Measurements from ENCODE around the gene SESN1. TPM values are rescaled to one million over a fixed set of nuclear protein-coding genes. Genes with fewer than 3 reads are reported as not detected.

SESN1 gene
- total RNA-seq, 1 donor from 2014 or later: 49.0 TPM

DNA sequence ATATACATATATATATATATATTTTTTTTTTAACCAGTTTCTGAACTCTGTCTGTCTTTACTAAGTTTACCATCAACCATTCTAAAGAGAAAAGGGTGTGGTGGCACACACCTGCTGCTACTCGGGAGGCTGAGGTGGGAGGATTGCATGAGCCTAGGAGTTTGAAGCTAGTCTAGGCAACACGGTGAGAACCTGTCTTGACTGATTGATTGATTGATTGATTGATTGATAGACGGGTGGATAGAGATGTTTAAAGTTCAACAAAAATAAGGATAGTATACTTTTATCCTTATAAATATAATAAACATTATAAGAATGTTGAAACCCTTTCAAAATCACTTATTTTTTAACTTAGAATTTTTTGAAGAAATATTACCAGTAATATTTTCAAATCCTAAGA lies 30.9 kb upstream of the SESN1 start:
- Histone ChIP-seq H3K4me1 (peaks cover 0 to 3% of the 10 kb centered on the region in 2 donors), H3K9me3 (no peaks in the 10 kb centered on the region), H3K27ac (no peak overlapping the region), H3K4me3 (no peak overlapping the region), H3K36me3 (peaks cover 0 to 10% of the 10 kb centered on the region in 2 donors), H3K27me3 (no peaks in the 10 kb centered on the region)
- intact Hi-C loops (cut with DNase I): no loop called here
- TF ChIP-seq, protein P1, sequence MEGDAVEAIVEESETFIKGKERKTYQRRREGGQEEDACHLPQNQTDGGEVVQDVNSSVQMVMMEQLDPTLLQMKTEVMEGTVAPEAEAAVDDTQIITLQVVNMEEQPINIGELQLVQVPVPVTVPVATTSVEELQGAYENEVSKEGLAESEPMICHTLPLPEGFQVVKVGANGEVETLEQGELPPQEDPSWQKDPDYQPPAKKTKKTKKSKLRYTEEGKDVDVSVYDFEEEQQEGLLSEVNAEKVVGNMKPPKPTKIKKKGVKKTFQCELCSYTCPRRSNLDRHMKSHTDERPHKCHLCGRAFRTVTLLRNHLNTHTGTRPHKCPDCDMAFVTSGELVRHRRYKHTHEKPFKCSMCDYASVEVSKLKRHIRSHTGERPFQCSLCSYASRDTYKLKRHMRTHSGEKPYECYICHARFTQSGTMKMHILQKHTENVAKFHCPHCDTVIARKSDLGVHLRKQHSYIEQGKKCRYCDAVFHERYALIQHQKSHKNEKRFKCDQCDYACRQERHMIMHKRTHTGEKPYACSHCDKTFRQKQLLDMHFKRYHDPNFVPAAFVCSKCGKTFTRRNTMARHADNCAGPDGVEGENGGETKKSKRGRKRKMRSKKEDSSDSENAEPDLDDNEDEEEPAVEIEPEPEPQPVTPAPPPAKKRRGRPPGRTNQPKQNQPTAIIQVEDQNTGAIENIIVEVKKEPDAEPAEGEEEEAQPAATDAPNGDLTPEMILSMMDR (IDR thresholded peaks at IDR 0.05): no peak
- DNase-seq (ENCODE audit: low spot score in 2 of 2): no peak

DNA sequence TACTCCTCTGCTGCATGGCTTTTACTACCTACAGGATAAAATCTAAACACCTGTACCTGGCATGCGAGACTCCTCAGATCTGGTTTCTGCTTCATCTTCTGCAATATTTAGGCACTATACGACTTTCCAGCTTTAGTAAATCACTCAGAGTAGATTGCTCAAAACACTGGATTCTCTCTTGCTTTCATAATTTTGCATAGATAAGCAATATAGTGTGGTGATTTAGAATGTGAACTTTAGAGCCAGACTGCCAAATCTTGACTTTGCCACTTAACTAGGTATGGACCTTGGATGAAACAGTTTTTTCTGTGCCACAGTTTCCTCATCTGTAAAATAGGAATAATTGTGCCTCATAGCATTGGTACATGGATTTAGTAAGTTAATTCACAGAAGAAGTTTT lies 29.6 kb upstream of the SESN1 start:
- H3K27me3 ChIP-seq: no peaks in the 10 kb centered on the region
- no peaks in the 10 kb centered on the region for H3K9me3 ChIP-seq
- no peak for DNase-seq (ENCODE audit: low spot score in 2 of 2)
- peaks cover 0 to 3% of the 10 kb centered on the region in 2 donors for H3K36me3 ChIP-seq
- H3K4me1 ChIP-seq: peaks cover 0 to 3% of the 10 kb centered on the region in 2 donors
- H3K27ac ChIP-seq: no peak overlapping the region
- no peak overlapping the region for H3K4me3 ChIP-seq
- intact Hi-C loops (cut with DNase I): no loop called here
- TF ChIP-seq, protein P1 (IDR thresholded peaks at IDR 0.05): no peak

DNA sequence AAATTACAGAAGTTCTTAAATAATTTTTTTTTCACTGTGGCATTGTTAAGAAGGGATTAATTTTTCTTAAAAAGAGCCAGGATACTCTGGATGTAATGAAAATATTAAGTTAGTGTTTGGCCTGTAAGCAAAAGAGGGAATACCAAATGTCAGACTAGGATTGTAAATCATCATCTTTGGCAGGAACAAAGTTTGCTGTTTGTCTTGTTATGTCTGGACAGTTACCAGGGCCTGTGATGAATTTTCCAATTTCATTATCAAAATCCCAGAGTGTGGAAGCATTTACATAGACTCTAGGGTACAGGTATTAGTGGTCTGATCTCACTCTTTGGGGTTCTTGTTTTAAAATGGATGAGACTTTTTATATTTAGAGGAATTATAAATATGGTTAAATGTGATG lies 26.8 kb upstream of the SESN1 start:
- H3K4me1 ChIP-seq: peaks cover 0 to 3% of the 10 kb centered on the region in 2 donors
- no peaks in the 10 kb centered on the region for H3K9me3 ChIP-seq
- DNase-seq (ENCODE audit: low spot score in 2 of 2): no peak
- H3K27ac ChIP-seq: no peak overlapping the region
- H3K36me3 ChIP-seq: no peaks in the 10 kb centered on the region
- TF ChIP-seq, protein P1 (IDR thresholded peaks at IDR 0.05): no peak
- H3K4me3 ChIP-seq: no peak overlapping the region
- intact Hi-C loops (cut with DNase I): no loop called here
- H3K27me3 ChIP-seq: no peaks in the 10 kb centered on the region

DNA sequence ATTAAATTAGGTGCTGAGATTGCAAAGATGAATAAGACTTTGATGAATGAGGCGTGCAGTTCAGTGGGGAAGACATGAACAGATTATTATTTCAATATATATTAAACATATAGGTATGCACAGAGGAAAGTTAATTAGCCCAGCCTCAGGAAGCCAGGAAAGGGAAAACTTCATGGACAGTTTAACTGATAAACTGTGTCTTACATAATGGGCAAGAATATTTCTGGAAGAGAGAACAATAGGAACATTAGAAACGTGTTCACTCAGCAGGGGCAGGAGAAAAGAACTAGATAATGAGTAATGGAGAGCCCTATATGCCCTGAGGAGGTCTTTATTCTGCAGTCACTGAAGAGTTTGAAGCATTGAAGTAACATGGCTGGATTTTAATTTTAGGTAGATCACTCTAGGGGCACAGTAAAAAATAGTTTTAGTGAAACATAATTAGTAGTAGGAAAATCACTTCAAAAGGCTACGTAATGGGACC lies 24.3 kb upstream of the SESN1 start:
- intact Hi-C loops (cut with DNase I): no loop called here
- no peaks in the 10 kb centered on the region for H3K36me3 ChIP-seq
- DNase-seq (ENCODE audit: low spot score in 2 of 2): no peak
- H3K9me3 ChIP-seq: no peaks in the 10 kb centered on the region
- H3K27me3 ChIP-seq: no peaks in the 10 kb centered on the region
- H3K27ac ChIP-seq: no peak overlapping the region
- H3K4me3 ChIP-seq: no peak overlapping the region
- peaks cover 0 to 3% of the 10 kb centered on the region in 2 donors for H3K4me1 ChIP-seq
- TF ChIP-seq, protein P1 (IDR thresholded peaks at IDR 0.05): no peak

DNA sequence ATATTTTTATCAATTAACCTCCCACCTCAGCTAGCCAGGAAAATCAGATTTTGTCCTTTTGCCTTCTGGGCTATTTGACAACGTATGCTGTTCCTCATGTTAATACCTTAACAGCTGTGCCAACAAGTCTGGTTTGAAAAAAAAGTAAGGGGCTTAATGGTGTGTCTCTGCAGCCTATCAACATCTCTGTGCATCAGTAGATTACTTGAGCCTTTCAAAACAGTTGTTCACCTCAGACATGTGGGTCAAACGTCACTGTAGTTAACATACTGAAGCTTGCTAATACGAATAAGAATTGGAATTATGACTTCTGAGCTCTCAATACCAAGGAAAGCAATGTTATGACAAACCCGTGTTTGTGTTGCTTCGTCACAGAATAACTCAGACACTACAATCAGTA lies 23.7 kb upstream of the SESN1 start:
- Histone ChIP-seq H3K27ac (no peak overlapping the region), H3K4me1 (peaks cover 0 to 3% of the 10 kb centered on the region in 2 donors), H3K9me3 (no peaks in the 10 kb centered on the region), H3K27me3 (no peaks in the 10 kb centered on the region), H3K4me3 (no peak overlapping the region), H3K36me3 (no peaks in the 10 kb centered on the region)
- TF ChIP-seq, protein P1 (IDR thresholded peaks at IDR 0.05): no peak
- intact Hi-C loops (cut with DNase I): no loop called here
- no peak for DNase-seq (ENCODE audit: low spot score in 2 of 2)

All from ascending aorta (tissue), 2 donors.